ENCODE data around the gene ECI1. TPM values are rescaled to one million over a fixed set of nuclear protein-coding genes. Genes with fewer than 3 reads are reported as not detected.
"Not testable (repeated sequence)": the region's sequence is repeated elsewhere in the genome, so short reads cannot be mapped to it uniquely, and the experiment has no call there.

ECI1 gene
- total RNA-seq, 1 experiment from 2014 or later: 36.5 TPM

GRCh38 chr16:2252806-2253148 lies 1.4 kb upstream of the ECI1 start:
- no peak for DNase-seq (ENCODE audit: low read depth)

- peak; percentile 25 for DNase-seq (ENCODE audit: low read depth)
These were observed 613 bp downstream of the ECI1 start for GRCh38 chr16:2250652-2251295.

DNA sequence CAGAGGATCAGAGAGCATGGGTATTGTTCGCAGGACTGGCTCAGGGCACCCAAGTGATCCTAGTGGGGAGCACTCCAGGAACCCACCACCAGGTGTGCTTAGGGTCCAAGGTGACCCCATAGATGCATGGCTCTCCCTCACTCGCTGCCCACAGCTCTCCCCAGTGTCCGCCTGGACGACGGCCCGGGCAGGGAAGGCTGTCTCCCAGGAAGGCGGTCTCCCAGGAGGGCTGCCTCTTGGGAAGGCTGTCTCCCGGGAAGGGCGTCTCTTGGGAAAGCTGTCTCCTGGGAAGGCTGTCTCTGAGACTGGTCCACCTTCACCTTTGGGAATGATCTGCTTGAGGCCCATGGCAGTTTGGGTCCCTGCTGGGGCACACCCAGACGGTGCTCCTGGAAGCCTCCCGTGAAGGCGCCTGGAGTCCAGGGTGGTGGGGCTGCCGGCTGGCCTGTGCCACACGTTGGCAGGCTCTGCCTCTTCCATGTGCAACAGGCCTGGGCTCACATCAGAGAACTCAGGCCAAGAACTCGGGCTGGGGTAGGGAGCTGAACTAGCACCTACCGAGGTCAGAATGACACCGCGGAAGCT lies 5.0 kb downstream of the ECI1 start:
- DNase-seq (ENCODE audit: low read depth): no peak

DNA sequence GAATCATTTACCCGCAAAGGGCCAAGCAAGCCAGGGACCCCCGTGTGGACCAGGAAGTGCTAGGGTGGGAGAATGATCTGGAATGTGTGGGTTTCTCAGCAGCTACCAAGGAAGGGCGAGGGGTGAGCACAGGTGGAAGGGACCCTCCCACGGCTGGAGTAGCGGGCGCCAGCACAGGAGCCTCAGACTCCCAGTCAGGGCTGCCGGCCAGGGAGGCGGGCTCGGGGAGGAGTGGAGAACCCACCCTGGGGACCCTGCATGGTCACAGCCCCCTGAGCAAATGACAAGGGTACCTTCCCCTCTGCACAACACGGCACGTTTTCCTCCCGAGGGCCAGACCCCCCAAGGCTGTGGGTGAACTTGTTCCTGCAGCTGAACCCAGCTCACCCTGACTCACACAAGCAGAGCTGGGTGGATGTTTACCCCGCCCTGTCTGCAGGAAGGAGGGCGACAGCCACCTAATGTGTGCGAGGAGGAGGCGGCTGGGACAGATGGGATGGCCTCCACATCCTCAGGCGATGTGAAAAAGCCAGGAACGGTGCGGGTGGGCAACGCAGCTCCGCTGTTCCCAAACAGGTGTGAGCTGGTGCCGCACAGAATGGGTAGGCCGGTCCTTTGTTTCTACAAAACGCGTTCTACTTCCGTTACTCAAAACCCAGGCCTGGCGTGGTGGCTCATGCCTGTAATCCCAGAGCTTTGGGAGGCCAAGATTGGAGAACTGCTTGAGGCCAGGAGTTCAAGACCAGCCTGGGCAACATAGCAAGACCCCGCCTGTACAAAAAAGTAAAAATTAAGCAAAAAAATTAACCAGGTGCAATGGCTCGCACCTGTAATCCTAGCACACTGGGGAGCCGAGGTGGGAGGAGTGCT lies 6.2 kb downstream of the ECI1 start:
- no peak for DNase-seq (ENCODE audit: low read depth)

- DNase-seq (ENCODE audit: low read depth): no peak
These were observed 7.1 kb downstream of the ECI1 start for GRCh38 chr16:2244301-2244700.

GRCh38 chr16:2243781-2244180 lies 7.6 kb downstream of the ECI1 start:
- DNase-seq (ENCODE audit: low read depth): no peak

GRCh38 chr16:2243031-2243528 lies 8.3 kb downstream of the ECI1 start:
- no peak for DNase-seq (ENCODE audit: low read depth)

GRCh38 chr16:2242598-2242997 lies 8.8 kb downstream of the ECI1 start:
- DNase-seq (ENCODE audit: low read depth): no peak

DNA sequence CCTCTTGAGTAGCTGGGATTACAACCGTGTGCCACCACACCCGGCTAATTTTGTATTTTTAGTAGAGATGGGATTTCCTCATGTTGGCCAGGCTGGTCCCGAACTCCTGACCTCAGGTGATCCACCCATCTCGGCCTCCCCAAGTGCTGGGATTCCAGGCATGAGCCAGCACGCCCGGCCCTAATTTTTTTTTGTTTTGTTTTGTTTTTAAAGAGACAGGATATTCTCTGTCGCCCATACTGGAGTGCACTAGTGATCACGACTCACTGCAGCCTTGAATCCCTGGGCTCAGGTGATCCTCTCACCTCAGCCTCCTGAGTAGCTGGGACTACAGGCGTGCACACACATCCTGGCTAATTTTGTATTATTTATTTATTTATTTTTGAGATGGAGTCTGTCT lies 11.1 kb downstream of the ECI1 start:
- DNase-seq (ENCODE audit: low read depth): not testable (repeated sequence)

- no peak for DNase-seq (ENCODE audit: low read depth)
These were observed 12.3 kb downstream of the ECI1 start for GRCh38 chr16:2238838-2239675.

GRCh38 chr16:2238150-2238837 lies 13.1 kb downstream of the ECI1 start:
- no peak for DNase-seq (ENCODE audit: low read depth)

GRCh38 chr16:2237493-2238149 lies 13.8 kb downstream of the ECI1 start:
- DNase-seq (ENCODE audit: low read depth): no peak

DNA sequence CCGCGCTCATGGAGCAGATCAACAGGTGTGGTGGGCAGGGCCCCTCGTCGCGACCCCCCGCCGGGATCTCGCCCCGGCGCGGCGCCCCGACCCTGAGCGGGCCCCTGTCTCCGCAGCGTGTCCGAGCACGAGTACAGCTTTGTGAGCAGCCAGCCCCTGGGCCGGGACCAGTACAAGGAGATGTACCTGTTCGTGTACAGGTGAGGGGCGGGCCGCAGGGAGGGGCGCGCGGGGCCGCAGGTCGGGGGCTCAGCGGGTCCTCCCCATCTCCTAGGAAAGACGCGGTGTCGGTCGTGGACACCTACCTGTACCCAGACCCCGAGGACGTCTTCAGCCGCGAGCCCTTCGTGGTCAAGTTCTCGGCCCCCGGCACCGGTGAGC lies 14.3 kb downstream of the ECI1 start:
- no peak for DNase-seq (ENCODE audit: low read depth)

GRCh38 chr16:2236337-2237101 lies 14.9 kb downstream of the ECI1 start, which contains the start of gene DNASE1L2:
Gene DNASE1L2 (plus strand): TSS chr16:2236444. CDS start chr16:2236817, 373 bp downstream.
- no peak for DNase-seq (ENCODE audit: low read depth)

DNA sequence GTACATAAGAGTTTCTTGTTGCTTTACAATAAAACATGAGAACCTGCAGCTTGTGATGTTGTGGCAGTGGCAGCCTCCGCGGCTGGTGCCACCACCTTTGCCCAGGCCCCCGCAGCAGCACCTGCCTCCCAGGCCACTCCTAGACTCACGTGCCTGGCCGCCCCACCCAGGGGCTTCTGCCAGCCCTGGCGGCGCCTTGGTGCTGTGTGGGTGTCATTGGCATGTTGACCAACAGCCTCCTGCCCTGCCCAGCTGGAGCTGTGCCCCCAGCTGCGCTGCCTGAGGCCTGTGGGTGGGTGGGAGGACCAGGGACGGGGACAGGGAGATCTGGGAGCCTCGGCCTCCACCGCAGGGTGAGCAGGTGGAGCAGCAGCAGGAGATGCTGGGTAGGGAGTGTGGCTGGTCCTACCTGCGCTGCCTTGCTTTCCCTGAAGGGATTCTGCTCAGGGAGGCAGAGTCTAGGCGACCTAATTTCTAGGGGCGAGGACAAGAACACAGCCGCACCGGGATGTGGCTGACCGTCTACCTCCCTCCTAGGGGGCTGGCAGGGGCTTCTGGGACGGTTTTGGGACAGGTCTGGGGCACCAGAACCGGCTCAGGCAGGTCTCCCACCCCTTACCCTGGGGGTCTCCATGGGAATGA lies 15.6 kb downstream of the ECI1 start:
- no peak for DNase-seq (ENCODE audit: low read depth)

DNA sequence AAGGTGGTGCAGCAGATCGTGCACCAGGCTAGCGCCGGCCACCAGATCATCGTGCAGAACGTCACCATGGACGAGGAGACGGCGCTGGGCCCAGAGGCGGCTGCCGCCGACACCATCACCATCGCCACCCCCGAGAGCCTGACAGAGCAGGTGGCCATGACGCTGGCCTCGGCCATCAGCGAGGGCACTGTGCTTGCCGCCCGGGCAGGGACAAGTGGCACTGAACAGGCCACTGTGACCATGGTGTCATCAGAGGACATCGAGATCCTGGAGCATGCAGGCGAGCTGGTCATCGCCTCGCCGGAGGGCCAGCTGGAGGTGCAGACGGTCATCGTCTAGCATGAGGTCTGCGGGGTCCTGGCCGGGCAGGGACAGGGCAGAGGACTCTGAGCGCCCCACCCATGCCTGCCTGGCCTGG lies 16.1 kb downstream of the ECI1 start:
- DNase-seq (ENCODE audit: low read depth): no peak

DNA sequence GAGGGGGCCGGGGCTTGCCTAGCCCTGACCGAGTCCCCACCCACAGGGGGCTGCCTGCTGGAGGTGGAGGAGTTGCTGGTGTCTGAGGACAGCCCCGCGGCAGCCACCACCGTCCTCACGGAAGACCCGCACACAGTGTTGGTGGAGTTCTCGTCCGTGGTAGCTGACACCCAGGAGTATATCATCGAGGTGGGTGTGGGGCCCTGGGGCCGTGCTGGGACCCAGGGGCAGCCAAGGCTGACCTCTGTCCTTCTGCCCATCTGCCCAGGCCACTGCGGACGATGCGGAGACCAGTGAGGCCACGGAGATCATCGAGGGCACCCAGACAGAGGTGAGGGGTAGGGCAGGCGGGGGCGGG lies 16.6 kb downstream of the ECI1 start:
- DNase-seq (ENCODE audit: low read depth): no peak

DNA sequence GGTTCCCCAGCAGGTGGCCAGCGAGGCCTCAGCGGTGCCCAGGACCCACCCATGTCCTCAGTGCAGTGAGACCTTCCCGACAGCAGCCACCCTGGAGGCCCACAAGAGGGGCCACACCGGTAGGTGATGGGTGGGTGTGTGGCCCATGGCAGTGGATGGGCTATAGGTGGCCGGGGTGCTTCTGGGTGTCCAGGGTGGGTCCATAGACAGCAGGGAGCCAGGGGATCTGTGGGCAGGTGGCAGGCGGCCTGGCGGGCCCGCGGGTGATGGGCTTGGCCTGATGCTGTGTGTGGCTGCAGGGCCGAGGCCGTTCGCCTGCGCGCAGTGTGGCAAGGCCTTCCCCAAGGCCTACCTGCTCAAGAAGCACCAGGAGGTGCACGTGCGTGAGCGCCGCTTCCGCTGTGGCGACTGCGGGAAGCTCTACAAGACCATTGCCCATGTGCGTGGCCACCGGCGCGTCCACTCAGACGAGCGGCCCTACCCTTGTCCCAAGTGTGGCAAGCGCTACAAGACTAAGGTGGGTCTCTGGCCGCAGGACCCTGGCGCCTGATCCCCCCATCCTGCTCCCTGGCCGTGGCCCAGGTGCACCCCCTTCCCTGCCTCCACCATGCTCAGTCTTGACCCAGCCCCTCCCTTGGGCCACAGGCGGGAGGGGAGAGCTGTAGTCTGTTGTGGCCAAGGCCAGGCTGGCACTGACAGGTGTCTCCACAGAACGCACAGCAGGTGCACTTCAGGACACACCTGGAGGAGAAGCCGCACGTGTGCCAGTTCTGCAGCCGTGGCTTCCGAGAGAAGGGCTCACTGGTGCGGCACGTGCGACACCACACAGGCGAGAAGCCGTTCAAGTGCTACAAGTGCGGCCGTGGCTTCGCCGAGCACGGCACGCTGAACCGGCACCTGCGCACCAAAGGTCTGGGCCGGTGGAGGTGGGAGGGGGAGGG lies 17.2 kb downstream of the ECI1 start:
- no peak for DNase-seq (ENCODE audit: low read depth)
